GM19099 (cell line): Measurements from ENCODE around the gene ANKRD12.

Source experiments
- POLR2A ChIP-seq: IDR thresholded peaks from 3 replicates; pipeline ENCODE4 v1.6.1; 2011; ENCODE audit warnings: low read depth; ENCODE audit not compliant: insufficient read length; ENCODE audit errors: extremely low read depth

Gene ANKRD12

DNA sequence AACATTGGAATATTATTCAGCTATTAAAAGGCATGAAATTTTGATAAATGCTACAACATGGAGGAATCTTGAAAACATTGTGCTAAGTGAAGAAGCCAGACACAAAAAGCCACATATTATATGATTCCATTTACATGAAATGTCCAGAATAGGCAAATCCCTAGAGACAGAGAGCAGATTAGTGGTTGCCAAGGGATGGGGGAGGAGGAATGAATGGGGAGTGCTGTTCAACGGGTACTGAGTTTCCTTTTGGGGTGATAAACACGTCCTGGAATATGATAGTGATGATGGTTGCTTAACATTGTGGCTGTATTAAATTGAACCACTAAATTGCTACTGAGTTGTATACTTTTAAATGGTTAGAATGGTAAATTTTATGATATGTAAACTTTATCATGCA, 189.1 kb downstream of the ANKRD12 start:
- no peak for TF ChIP-seq POLR2A

DNA sequence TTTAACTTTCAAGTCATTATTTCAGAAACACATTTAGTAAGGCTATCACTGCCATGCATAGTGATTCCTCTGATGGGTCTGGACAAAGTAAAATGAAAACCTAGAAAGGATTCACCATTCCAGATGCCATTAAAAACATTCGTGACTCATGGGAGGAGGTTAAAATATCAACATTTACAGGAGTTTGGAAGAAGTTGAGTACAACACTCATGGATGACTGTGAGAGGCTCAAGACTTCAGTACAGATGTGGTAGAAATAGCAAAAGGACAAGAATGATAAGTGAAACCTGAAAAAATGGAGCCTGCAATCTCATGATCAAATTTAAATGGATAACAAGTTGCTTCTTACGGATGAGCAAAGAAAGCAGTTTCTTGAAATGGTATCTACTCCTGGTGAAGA, 192.2 kb downstream of the ANKRD12 start:
- no peak for TF ChIP-seq POLR2A

DNA sequence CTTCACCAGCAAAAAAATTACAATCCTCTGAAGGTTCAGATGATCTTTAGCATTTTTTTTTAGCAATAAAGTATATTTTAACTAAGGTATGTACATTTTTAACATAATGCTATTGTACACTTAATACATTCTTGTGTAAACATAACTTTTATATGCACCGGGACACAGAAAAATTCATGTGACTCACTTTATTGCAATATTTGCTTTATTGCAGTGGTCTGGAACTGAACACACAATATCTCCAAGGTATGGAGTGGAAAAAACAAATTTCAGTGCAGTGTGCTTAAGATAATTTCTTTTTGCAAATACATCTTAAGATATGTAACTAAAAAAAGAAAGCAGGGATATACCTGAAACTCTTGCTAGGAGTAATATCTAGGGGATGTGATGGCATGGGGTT, 192.9 kb downstream of the ANKRD12 start:
- no peak for TF ChIP-seq POLR2A

DNA sequence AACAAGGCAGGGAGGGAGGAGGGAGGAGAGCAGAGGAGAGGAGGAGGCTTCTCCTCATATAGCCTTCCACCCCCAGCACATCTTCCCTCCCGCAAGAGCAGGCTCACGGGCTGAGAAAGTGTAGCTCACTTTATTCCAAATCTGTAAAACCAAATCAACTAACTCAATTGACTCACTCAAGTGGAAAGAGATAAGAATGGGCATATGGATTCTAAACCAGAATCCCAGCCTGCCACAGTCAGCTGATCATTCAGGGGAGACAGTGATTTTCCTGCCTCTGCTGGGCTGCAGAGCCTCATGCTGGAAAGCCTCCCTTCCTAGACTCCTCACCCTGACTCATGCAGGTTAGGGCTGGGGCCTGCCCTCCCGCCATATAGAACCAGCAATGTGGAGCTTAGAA, 193.8 kb downstream of the ANKRD12 start:
- TF ChIP-seq POLR2A, result no peak

DNA sequence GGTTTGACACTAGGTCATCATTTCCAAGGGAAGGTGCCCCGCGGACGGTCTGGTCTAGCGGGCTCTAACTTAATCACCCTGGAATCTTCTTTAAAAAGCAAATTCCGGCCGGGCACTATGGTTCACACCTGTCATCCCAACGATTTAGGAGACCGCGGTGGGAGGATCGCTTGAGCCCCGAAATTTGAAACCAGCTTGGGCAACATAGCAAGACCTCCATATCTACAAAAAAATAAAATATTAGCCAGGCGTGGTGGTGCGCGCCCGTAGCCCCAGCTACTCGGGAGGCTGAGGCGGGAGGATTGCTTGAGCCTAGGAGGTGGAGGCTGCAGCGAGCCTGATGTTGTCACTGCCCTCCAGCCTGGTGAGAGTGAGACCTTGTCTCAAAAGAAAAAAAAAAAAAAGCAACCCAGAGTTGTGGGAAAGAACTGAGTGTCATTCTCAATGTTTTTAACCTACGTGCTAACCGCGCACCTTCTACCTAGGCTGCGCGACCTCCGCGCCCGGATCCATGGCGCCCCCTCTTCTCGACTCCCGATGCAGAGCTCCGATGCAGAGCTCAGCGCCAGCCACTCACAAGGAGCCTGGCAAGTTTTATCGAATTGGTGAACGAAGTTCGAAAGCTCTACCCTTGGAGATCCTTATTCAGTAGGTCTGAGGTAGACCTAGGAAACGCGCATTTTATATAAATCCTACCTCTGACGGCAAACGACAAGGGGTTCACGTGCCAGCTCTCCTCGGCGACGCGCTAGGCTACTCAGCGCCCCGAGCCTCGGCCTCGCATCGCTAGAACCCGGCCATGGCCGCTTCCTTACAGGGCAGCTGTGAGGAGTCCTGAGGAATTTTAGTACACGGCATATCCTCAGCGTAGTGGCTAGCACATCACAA, 197.1 kb downstream of the ANKRD12 start:
- no peak for TF ChIP-seq POLR2A

DNA sequence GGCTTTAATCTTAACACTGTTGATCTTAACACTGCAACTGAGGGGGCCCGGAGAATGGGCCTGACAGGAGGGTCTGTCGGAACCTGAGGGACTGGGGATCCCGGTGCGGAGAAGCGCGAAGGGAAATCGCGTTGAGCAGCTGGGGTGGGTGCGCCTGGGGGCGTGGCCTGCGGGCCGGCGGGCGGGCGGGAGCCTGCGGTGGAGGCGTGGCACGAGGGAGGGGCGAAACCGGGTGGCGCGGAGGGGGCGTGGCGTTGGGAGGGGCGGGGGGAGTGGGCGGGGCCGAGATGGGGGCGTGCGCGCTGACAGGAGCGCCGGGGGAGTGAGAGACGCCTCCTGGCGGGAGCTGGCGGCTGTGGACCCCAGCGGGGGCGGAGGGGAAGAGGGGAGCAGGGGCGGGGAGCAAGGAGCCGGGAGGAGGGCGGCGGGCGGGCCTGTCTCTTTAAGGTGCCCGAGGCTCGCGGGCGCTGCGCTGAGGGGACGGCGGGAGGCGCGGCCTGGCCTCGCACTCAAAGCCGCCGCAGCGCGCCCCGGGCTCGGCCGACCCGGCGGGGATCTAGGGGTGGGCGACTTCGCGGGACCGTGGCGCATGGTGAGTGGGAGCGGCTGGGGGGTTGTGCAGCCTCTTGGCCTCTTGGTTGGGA, 197.9 kb downstream of the ANKRD12 start, which contains the start of gene TWSG1:
Gene TWSG1, plus strand, starts transcription at position 445 of the 644 bp plus-strand sequence. CDS start 2,457 bp downstream, outside the sequence.
- TF ChIP-seq POLR2A, result peak; percentile 69

DNA sequence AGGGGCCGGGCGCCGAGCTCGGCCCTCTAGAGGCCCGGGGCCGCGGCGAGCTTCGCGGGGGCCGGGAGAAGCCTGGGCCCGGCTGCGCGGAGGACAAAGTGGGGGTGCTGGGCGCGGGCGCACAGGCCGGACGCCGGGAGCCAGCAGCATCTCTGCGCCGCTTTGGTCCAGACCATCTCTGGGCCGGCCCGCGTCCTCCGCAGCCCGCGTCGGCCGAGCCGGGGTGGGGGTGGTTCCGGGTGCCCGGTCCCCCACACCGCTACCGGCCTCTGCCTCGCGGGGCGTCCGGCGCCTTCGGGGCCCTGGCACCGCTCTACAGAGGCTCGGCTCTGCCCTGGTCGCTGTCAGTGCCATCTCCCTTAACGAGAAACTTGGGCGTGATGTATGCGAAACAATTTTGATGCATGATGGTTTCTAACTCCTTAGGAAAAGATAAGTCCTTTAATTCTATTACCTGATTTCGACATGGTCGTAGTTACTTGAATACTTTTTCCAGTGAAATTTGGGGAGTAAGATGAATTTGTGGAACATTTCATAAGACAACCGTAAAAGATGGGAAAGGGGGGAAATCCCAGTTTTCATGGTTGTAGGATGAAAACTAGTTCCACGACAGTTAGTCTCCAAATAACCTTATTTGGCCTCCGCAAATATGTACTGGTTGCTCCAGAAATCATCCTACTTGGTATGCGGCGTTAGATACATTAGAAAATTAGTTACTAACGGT, 198.6 kb downstream of the ANKRD12 start:
- no peak for TF ChIP-seq POLR2A
